Fibroblast of pulmonary artery (primary cell): Measurements from ENCODE around the gene ST3GAL5.

Source experiments
- DNase-seq: peaks from one replicate; pipeline ENCODE4 v3.0.0-alpha.2; 2010; ENCODE audit warnings: low read depth
- H3K4me3 ChIP-seq: replicated peaks from 2 replicates; pipeline ENCODE4 v1.5.1; 2011; ENCODE audit warnings: low read depth, mild to moderate bottlenecking, control low read depth, low read length, moderate library complexity
- TF ChIP-seq, protein P1 (sequence below): IDR thresholded peaks from 2 replicates; pipeline ENCODE4 v1.5.1; 2011; ENCODE audit warnings: mild to moderate bottlenecking, control low read depth, low read length, inconsistent platforms; ENCODE audit errors: missing control alignments

ST3GAL5 gene

DNA sequence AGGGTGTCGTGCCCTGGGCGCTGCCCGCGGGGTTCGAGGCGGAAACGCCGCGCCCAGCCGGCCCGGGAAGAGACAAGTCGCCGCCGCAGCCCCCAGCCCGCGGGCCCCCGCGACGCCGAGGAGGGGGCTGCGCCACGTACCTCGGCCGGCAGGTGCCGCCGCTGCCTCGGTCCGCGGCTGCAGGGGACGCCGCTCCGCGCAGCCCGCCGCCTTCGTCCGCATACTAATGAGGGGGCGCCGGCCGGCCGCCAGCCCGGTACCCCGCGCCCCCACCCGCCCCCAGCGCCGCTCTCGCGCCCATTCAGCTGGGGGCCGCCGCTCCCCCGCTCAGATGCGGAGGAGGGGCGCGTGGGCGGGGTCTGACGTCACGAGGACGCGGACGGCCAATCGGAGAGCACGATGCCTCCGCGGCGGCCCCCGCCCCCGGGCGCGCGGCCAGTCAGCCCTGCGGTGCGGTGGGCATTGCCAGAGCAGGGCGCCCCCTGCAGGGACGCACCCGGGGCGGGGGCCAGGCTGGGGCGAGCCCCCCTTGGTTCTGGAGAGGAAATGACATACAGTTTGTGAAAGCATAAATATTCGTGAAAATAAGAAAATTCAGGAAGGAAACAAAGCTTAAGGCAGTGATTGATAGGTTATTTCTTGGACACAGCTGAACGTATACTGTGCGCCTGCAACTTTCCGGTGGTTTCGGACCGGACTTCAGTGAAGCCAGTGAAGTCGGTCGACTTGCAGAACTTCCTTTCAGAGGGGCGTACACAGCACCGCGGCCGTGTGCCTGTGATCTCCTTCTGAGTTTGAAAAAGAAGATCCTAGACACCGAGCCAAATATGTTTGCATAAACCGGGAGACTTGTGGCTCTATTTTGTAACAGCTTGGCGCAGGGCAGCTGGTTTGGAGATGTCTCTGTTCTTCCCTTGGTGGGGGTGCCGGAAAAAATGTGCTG lies at the start of gene ST3GAL5:
ST3GAL5 (minus strand) TSS at position 307 of the 943 bp plus-strand sequence; CDS start at position 222, 85 bp downstream.
- TF ChIP-seq, protein P1, sequence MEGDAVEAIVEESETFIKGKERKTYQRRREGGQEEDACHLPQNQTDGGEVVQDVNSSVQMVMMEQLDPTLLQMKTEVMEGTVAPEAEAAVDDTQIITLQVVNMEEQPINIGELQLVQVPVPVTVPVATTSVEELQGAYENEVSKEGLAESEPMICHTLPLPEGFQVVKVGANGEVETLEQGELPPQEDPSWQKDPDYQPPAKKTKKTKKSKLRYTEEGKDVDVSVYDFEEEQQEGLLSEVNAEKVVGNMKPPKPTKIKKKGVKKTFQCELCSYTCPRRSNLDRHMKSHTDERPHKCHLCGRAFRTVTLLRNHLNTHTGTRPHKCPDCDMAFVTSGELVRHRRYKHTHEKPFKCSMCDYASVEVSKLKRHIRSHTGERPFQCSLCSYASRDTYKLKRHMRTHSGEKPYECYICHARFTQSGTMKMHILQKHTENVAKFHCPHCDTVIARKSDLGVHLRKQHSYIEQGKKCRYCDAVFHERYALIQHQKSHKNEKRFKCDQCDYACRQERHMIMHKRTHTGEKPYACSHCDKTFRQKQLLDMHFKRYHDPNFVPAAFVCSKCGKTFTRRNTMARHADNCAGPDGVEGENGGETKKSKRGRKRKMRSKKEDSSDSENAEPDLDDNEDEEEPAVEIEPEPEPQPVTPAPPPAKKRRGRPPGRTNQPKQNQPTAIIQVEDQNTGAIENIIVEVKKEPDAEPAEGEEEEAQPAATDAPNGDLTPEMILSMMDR, result peak; percentile 41
- peak; percentile 93 for DNase-seq
- H3K4me3 ChIP-seq, result peak within 1 kb of the TSS; percentile 93

DNA sequence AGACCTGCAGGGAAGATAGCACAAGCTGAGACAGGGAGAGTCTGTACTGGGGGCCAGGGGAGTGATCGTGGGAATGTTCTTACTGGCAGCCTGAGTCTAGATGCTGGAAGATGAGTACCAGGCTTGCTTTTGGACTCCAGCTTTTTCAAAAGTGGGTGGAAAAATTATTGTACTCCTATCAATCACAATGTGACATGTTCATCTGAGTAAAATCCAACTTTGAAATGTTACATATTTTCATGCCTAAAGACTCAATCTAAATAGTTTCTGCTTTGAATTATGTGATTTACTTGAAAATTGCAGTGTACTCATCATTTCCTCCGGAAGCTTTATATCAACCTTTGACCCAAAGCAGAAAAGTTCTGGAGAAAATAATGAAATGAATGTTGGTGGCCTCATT lies 49.7 kb upstream of the ST3GAL5 start:
- no peak overlapping the region for H3K4me3 ChIP-seq
- TF ChIP-seq, protein P1, result no peak
- peak; percentile 40 for DNase-seq

DNA sequence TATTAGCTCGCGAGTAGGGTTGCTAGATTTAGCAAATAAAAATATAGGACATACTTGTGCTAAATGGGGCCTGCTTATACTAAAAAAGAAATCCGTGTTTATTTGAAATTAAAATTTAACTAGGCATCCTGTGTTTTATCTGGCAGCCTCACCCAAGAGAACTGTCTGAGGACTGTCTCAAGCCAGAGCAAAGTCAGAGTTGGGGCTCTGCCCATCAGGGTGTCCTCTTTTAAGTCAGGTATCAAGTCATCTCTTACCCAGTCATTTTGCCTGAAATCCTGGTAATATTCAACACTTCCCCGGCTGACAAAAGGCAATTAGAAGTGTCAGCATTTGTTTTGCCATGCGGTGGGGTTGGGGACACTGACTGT lies 48.3 kb upstream of the ST3GAL5 start:
- DNase-seq, result no peak
- H3K4me3 ChIP-seq, result no peak overlapping the region
- TF ChIP-seq, protein P1, result no peak

DNA sequence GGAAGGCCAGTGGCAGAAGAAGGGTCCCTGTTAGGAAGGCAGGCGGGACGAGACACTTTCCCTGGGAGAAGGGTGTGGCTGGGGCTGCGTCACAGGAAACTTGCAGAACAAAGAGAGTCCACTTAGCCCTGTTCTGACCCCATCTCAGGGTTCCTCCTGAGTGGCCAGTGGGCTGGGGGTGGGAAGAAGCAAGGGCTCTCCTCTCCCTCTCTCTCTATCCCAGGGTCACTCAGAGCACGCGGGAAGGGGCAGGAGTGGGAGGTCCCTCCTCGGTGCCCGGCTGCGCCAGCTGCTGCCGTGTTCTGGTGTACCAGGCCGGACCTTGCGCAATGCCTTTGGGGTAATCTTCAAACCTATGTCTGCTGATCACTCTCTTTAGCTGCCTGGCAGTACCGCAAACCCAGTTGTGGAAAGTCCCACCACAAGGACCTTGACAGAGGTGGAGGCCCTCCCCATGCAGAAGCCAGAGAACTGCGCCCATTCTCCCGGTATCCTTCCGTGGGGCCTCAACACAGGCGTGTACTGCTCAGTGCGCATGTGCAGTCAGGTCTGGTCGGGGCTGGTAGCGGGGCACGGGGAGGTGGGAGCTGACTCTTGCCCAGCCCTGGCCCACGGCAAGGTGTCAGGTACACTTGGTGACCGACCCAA lies 47.8 kb upstream of the ST3GAL5 start:
- H3K4me3 ChIP-seq, result no peak overlapping the region
- TF ChIP-seq, protein P1, result no peak
- peak; percentile 52 for DNase-seq

DNA sequence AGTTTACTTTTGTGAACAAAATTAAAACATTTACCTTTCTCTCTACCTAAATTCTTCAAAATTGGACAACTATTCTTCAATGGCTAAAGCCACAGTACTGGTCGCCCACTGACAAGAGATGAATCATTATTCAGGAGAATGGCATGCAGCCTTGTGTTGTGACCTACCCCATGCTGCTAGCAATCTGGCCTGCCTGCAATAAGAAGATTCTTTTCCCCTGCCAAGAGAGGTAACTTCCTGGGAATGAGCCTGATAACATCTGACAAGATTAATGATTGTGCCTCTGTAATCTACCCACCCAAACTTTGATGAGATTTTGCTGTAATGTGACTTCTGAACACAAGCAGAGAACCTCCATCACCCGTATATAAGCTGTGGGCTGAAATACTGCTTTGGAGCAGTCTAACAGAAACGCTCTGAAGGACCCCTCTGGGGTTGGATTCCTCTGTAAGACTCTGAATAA lies 47.0 kb upstream of the ST3GAL5 start:
- TF ChIP-seq, protein P1, result no peak
- no peak overlapping the region for H3K4me3 ChIP-seq
- peak; percentile 75 for DNase-seq

DNA sequence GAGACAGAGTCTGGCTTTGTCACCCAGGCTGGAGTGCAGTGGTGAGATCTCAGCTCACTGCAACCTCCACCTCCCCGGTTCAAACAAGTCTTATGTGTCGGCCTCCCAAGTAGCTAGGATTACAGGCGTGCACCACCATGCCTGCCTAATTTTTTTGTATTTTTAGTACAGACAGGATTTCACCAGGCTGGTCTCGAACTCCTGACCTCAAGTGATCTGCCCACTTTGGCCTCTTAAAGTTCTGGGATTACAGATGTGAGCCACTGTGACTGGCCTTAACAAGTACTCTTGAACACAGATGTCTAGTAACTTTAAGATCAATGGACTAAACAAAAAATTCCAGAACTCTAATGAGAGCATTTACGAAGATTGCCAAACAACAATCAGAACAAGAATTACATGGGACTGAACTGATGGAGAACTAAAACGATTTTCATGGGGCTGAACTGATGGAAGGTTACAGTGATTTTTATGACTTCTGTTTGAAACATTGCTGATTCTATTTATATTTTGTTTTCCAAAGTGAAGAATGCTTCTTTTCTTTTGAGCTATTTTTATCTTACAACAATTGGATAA lies 46.5 kb upstream of the ST3GAL5 start:
- DNase-seq, result no peak

More for the DNA sequence above, 46.5 kb upstream of the ST3GAL5 start:
- TF ChIP-seq, protein P1, result no peak
- H3K4me3 ChIP-seq, result no peak overlapping the region
